B cell (primary cell): ENCODE data around the gene KLHL24.

Experiments
- EZH2 ChIP-seq: IDR thresholded peaks from 2 replicates; pipeline ENCODE4 v1.6.1; 2012; ENCODE audit warnings: borderline replicate concordance, low read depth, mild to moderate bottlenecking, moderate library complexity, low read length; ENCODE audit not compliant: insufficient read depth, poor library complexity, severe bottlenecking
- TF ChIP-seq, protein P1 (sequence below): fragments of 200-600 bp; IDR thresholded peaks from one replicate; pipeline ENCODE4 v1.8.0; 2022; ENCODE audit warnings: antibody characterized with exemption, mild to moderate bottlenecking

DNA sequence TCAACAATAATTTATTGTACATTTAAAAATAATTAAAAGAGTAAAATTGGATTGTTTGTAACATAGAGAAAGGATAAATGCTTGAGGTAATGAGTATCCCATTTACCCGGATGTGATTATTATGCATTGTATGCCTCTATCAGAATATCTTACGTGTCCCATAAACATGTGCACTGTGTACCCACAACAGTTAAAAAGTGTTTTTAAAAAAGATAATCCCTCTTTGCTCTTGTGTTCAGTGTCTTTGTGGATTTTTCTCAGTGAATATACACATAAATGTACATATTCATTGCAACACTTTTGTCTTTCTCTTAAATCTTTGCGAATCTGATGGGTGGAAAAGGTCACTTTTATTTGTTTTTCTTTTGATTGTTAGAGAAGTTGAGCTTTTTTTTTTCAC, 82.6 kb downstream of the KLHL24 start:
- TF ChIP-seq, protein P1, sequence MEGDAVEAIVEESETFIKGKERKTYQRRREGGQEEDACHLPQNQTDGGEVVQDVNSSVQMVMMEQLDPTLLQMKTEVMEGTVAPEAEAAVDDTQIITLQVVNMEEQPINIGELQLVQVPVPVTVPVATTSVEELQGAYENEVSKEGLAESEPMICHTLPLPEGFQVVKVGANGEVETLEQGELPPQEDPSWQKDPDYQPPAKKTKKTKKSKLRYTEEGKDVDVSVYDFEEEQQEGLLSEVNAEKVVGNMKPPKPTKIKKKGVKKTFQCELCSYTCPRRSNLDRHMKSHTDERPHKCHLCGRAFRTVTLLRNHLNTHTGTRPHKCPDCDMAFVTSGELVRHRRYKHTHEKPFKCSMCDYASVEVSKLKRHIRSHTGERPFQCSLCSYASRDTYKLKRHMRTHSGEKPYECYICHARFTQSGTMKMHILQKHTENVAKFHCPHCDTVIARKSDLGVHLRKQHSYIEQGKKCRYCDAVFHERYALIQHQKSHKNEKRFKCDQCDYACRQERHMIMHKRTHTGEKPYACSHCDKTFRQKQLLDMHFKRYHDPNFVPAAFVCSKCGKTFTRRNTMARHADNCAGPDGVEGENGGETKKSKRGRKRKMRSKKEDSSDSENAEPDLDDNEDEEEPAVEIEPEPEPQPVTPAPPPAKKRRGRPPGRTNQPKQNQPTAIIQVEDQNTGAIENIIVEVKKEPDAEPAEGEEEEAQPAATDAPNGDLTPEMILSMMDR = no peak
- no peak for TF ChIP-seq EZH2
